DMS 273 treated with DMSO at 0.1 percent for 48 hours (cell line): ENCODE results near the gene RUNX2.

ENCODE experiments used
- DNase-seq: peaks from one replicate; lab custom pipeline; 2025; lab: John Stamatoyannopoulos, UW

RUNX2 gene

DNA sequence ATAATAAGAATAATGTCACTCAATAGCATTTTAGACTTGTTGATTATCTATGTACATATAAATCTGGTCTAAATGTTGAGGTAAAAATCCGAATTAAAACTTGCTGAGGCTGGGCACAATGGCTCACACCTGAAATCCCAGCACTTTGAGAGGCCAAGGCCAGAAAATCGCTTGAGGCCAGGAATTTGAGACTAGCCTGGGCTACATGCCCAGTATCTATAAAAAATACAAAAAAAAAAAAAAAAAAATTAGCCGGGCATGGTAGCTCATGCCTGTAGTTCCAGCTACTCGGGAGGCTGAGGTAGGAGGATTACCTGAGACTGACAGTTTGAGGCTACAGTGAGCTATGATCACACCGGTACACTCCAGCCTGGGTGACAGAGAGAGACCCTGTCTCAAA is 83.8 kb downstream of the RUNX2 start:
- no peak for DNase-seq

DNA sequence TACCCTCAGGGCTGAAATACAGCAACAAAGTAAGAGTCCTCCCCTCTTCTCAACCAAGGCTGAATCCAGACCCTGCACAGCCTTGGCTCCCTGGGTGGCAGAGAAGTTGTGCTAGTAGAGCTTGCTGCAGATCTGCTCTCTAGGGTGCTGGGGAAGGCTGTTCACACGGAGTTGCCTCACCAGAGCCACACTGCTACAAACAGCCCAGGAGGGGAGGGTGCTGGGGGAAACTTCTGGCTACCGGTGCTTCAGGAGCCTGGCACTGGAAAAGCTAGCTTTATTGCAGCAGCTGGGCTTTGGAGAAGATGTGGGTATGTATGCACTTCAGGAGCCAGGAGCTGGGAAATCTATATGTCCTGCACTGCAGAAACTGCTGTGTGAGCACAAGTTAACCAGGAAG is 87.2 kb downstream of the RUNX2 start:
- DNase-seq: no peak

DNA sequence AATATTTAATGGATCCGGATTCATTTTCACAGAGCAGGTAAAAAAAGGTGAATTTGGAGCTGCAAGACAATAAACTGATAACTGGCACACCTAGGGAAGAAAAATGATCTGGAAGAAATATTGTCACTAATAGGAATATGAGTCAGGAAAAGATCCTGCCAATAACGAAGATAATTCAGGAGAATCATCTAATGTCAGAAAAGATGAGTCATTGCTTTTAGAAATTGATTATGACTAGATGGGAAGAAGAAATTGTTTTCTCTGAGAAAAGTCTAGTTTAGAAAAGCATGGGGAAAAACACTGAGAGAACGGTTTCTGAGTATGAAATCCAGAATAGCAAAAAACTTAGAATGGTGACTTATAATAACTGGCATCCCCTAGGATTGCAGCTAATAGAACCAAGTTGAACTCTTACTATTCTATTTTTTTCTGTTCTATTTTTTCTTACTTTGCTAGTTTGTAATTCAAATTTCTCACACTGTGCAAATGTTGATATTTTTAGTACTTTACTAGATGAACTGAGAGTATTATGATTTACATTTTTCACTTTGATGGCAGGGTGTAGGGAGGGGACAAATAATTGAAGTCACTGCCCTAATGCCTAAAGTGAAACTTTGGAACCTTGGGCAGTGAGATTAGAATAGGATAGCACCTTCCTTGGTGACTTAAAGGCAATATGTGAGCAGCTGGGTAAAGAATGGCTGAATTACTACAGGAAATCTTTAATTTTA is 87.8 kb downstream of the RUNX2 start:
- no peak for DNase-seq

DNA sequence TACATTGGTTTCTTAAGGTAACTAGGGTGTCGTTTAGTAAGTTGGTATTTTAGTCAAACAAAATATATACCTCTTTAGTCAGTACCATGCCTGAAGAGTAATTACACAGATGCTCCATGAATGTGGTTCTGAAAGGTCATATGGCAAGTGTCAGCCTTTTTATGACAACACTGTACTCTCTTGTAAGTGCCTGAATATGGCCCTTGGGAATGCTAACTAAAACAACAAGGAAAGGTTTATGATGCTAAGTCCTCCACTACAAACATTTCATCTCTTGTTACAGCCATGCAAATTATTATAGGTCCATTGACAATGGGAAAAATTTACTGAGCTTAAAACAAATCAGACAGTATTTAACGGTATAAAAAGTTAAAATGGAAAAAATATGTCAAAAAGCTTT is 88.6 kb downstream of the RUNX2 start:
- DNase-seq: no peak

DNA sequence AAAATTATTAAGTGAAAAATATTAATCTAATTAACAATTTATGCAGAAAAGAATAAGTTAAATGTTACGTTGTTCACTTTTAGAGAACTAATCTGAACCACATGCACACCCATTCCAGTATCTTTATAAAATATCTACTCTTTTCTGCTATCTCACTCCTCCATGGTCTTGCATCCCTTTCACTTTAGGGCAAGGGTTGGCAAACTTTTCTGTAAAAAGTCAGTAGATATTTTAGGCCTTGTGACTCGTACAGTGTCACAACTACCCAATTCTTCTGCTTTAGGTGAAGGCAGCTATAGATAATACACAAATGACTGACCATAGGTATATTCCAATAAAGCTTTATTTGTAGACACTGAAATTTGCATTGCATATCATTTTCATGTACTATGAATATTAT is 89.3 kb downstream of the RUNX2 start:
- no peak for DNase-seq

DNA sequence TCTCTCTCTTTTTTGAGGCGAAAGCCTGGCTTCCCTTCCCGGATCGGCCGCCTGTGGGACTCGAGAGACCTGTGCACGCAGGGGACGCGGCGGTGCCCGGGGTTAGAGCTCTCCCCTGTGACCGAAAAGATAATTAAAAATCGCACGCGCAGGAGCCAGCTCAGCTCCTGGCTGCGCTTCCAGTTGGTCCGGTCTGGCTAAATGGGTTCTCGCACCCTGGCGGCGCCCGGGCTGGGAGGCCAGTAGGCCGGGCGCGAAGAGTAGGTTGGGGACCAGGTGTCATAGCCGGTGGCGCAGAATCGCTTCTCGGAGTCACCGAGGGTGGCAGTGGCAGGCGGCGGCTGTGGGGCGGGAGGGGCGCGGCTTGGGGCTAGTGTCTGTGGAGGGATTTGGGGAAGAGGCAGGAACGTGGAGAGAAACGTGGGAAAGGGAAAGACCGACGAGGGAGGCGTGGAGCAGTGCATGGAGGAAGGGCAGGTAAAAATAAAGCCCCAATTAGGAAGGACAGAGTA is 91.5 kb downstream of the RUNX2 start:
- DNase-seq: no peak

DNA sequence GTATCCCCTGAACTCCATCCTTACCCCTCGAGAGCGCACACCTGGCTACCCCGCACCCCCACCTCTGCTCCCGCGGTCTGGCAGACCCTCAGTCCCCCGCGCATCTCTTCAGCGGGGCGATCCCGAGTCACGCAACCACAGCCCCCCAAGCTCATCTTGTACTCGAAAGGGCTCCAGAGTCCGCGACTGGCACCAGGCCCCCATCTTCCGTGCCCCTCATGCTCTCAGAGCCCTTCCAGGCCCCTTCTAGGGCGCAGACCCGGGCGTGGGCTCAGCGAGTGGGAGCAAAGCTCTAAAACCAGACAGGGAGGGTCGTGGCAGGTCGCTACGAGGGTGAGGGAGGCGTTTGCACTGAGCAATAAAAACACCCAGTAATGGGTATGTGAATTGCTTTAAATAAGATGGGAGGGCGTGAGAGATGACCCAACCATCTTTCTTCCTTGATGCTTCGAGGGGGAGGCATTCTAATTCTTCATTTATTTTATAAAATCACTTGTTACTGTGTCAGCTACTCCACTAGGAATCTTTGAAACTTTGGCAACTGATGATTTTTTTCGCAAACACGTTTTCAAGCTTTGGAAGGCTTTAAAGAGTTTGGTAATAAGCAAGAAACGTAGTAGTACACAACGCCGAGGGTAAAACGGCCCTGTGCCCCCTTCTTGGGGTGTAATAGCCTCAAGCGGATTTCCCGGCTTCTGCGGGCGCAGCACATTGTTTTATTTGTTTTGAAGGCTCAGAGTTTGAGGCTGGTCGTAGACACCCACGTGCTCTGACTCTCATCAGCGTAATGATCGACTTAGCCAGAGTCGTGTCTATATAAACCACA is 92.2 kb downstream of the RUNX2 start:
- DNase-seq: no peak

DNA sequence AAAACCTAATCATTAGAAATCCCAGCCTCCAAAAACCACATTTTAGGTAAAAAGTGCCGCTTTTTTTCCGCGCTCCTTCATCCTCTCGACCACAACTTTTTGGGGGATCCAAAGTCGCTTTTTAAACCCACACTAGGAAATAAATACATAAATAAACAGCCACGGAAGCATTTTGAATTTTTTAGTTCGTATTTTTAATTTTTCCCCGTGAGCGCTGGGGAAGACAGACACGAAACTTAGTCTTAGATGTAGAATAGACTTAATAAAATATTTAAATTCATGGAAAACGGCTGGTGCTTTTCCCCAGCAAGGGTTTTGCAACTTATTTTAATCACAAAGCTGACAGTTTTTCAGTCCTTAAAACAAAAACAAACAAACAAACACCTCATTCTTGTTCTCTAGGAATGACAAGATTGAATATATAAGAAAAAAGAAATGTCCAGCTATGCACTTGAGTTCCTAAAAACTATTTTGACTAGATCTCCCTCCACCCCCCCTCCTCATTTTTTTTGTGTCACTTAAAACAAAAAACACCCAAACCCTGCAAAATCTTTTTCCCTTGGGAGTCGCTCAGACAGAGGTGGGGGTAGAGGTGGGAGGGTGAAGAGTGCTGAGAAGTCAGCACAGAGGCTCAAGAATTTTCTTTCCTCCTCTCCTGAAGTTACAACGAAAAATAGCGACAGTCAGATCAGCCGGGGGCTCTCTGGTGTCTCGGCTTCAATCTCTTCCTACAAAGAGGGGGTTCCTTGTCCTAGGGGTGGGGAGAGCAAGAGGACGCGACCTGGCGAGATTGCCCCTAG is 93.0 kb downstream of the RUNX2 start:
- no peak for DNase-seq

DNA sequence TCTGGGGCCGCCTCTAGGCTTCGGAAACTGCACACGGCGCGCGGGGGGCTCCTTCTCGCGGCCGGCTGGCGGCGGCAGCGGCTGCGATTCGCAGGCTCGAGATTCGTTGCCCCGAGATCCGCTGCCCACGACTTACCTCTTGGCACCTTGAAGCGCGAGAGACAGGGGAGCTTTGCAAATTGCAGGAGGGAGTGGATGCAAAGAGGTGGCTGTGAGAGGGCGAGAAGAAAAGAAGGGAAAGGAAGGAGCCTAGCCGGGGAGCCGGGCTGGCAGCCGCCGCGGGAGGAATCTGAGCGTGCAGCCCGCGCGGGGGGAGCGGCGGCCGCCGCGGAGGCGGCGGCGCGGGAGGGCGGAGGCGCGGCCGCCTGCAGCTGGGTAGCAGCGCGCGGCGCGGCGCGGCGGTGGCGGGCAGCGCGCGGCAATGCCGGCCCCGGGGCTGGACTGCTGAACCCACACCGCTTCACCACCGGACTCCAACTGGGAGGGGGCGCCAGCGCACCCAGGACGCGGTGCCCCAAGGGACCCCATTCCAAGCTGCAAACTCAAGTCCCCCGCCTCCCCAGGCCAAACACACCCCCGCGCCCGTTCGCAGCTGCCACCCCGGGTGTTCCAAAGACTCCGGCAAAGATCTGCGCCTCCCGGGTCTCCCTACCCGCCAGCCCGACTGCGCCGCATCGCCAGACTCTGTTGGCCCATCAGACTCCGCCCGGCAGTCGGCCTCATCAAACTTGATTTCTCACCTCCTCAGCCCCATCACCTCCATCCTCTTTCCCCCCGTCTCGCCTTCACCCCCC is 93.8 kb downstream of the RUNX2 start:
- DNase-seq: no peak

DNA sequence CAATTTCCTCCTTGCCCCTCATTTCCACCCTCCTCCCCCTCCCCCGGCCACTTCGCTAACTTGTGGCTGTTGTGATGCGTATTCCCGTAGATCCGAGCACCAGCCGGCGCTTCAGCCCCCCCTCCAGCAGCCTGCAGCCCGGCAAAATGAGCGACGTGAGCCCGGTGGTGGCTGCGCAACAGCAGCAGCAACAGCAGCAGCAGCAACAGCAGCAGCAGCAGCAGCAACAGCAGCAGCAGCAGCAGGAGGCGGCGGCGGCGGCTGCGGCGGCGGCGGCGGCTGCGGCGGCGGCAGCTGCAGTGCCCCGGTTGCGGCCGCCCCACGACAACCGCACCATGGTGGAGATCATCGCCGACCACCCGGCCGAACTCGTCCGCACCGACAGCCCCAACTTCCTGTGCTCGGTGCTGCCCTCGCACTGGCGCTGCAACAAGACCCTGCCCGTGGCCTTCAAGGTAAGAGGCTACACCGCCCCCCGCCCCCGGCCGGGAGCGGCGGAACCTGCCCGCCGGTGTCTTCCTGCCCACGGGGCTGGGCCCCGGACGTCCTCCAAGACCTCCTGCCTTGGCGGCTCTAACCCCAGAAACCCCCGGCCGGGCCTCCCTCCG is 94.5 kb downstream of the RUNX2 start:
- no peak for DNase-seq

DNA sequence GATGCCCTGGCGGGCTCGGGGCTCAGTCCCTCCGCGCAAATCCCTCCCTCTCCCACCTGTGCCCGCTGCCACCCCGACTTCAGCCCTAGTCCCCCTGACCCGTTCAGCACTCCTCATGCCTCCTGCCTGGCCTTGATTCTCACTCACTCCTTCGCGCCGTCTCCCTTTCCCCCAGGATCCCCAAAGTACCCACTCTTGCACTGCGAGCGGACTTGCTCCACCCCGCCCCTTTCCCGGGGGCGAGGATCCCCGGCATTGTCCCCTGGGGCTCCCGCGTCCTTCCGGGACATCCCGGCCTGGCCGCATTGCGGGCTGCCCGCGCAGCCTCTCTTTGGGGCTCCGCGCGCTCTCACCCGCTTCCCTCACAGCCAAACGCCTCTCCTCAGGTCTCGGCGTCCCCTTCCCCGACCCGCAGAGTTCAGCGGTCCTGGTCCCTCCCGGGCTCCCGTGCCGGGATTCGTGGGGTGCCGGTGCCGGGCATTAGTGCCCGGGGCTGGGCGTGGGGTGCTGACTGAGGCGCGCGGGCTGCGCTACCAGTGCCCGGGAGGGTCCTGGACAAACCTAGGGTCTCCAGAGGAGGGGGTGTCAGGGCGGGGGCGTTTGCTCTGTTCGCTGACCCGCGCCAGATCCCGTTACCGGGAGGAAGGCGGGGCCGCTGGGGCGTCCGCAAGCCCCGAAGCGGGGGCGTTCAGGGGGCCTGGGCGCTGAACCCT is 95.1 kb downstream of the RUNX2 start:
- no peak for DNase-seq

DNA sequence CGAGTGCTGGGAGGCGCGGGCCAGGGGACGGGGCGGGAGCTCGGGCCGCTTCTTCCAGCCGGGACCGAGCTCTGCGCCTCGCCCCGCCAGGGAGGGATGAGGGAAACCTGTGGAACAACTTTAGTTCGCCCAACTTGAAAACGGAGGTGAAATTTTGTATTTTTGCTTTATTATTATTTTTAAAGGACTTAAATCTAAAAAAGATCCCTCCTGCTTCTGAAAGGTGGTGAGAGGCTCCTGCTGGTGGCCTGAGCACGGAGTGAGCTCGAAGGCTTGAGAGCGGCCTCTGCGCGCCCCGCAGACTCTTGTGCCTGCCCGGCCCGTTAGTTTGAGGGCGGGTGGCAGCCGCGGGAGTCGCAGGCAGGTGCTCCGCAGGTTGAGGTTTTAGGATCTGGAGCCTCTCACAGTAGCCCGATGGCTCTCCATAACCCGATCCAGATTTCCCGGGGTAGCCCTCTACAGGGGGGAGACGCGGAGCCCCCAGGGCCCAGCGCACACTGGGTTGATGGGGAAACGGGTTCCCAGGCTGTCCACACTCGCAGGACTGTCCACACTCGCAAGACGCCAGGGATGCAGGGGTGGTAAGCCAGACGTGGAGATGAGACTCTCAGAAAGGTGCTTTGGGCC is 95.8 kb downstream of the RUNX2 start:
- no peak for DNase-seq

DNA sequence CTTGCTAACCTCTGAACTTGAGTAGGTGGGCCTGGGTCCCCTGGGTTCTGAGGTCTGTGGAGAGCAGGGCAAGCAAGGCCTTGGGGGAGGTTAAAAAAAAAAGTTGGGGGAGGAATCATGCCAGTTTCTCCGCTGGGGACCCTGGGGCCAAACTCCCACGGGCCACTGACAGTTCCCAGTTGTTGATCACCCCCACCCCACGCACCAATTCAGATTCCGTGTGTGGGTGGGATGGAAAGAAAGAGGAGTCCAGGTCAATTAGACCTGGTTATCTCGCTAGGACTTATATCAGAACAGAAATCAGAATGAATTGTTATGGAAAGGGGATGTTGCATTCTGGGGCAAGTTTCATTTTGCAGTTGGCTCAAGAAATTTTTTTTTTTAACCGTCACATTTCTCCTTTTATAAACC is 96.3 kb downstream of the RUNX2 start:
- DNase-seq: no peak

DNA sequence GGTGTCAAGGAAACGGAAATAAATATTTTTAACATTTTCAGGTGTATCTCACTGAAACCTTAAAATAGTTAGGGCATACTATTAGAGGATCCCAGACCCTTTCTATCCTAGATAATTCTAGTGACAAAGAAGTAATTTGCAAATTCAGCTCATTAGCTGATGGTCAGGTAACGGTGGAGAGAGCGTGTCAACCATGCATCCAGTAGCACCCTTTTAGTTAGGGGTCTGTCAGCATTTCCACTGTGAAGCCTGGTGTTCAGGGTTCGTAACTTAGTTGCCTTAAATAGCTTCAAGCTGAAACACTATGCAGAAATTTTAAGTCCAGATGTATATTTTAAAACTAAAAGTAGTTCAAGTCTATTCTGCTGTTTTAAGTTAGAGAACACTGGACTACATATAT is 98.1 kb downstream of the RUNX2 start:
- no peak for DNase-seq

DNA sequence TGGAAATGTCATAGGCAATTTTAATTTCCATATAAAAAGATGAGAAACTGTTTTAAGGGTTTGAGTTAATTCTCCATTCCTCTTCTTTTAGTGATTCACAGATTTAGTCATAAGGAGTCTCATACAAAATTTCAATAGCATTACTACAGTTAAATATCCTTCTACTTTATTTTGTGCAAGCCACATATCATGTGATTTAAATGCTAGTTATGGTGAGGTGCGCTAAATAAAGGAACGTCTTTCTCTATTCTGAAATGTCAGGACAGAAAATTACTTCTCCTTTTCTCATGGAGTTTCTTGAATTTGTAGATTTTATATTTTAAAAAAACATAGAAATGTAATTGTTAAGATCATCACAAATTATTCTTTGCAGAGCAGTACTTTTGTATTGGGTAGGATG is 99.6 kb downstream of the RUNX2 start:
- no peak for DNase-seq

DNA sequence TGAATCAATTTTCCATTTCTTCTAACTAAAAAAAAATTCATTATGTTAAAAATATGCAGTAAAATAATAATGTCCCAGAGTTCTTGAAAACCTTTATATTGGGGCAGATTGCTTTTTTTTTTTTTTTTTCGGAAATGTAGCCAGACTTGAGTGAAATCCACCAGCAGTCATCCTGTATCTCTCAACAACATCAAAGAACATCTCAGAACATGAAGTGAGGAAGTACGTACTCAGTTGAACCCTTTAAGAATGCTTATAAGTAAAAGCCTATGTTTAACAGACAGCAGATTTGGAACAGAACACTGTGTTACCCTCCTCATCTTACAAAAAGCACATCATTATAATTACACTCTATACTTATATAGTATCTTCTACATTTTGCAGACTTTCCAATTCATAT is 100.6 kb downstream of the RUNX2 start:
- DNase-seq: no peak

DNA sequence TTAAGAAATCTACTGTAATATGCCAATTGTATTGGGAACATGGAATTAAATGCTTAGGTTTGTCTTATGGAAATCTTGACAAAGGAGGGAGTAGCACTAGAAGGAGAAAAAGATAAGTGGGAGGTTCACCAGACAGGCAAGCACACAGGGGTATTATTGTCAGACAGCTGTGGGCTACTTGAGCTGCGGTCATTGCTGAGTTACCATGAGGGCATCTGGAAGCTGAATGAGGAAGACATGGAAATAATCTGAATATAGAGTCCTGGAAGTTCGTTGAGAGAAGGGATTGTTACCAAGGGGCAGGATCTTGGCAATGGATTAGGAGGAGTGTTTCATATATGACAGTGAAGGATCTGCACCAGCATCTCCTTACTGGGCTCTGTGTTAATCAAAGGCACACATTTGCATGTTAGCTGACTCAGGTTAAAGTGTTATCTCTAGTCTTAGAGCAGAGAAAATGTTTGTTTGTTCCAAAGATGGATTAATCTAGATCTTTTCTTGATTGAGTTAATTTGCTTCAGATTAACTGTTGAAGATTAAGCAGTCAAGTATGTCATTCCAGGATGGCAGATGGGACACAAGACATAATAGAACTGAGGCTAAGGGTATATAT is 102.6 kb downstream of the RUNX2 start:
- DNase-seq: no peak

DNA sequence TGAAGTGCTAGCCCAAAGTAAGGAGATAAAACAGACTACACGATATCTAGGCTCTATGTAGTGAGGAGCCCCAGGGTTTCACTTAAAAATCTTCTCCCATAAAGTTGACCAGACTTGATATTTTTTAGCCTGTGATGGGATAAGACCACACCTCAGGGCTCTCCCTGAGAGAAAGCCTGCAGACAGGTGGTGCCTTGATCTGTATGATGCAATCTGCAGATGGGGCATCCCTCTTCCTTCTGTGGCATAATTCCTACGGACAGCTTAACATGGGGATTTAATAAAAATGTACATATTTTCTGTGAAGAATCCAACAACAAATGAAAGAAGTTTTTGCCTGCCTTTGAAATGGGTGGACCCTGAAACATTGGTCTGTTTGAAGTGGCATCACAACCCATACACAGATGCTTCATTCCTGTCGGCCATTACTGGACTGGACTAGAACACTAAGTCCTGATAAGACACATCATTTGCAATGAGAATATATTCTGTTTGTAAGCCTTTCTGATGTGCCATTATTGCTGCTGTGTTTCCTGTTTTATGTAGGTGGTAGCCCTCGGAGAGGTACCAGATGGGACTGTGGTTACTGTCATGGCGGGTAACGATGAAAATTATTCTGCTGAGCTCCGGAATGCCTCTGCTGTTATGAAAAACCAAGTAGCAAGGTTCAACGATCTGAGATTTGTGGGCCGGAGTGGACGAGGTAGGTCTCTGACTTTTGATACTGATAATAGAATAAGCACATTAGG is 103.4 kb downstream of the RUNX2 start:
- DNase-seq: no peak

DNA sequence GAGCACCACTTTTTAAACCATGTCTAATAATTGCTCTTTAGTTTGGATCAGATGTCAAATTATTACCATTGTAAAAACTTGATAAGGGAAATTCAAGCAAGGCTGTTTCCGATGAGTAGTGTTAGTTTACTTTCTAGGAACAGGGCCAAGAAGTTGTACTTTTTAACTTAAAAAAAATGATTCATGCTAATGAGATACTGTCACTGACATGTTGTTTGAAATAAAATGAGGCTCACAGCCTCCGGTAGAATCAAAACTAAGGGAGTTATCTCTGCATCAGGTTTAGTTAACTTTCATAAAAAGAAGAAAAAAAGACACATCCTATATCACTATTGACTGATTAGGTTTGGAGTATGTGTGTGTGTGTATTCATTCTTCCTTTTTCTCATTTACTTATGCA is 104.8 kb downstream of the RUNX2 start:
- no peak for DNase-seq
